ENCODE data around the gene PITX3.

GRCh38 chr10:102274062-102274461, 32.8 kb upstream of the PITX3 start:
- TF ChIP-seq HMGXB4 (CRISPR knock-in tag; IDR thresholded peaks at IDR 0.05) (no peak), IRF2 (CRISPR knock-in tag; IDR thresholded peaks at IDR 0.05; ENCODE audit: borderline replicate concordance, low read depth) (no peak), JUN (CRISPR knock-in tag; IDR thresholded peaks at IDR 0.05) (no peak), CTCF (IDR thresholded peaks at IDR 0.05) (no peak), HMGA2 (CRISPR knock-in tag; IDR thresholded peaks at IDR 0.05) (no peak), ZBTB43 (CRISPR knock-in tag; IDR thresholded peaks at IDR 0.05) (no peak), OVOL2 (CRISPR knock-in tag; IDR thresholded peaks at IDR 0.05; ENCODE audit: borderline replicate concordance) (no peak), ESRRA (CRISPR knock-in tag; IDR thresholded peaks at IDR 0.05; ENCODE audit: borderline replicate concordance) (no peak), ATF2 (CRISPR knock-in tag; IDR thresholded peaks at IDR 0.05; ENCODE audit: borderline replicate concordance, low read depth) (no peak), PREB (CRISPR knock-in tag; IDR thresholded peaks at IDR 0.05; ENCODE audit: borderline replicate concordance) (no peak)
